Peyer's patch (tissue), 4 donors: ENCODE results near the gene CDK10. TPM values are rescaled to one million over a fixed set of nuclear protein-coding genes. Genes with fewer than 3 reads are reported as not detected.

ENCODE experiments used
- DNase-seq, 3 donors: peaks; one replicate each; pipeline ENCODE4 v3.0.0-alpha.2; 2017 to 2019
- H3K27ac ChIP-seq, 4 donors: fragments of 200-600 bp; sonication (generic); one replicate each; pipeline ENCODE4 v1.5.1; 2016 to 2019
- H3K27me3 ChIP-seq, 2 donors: fragments of 200-600 bp; sonication (generic); one replicate each; pipeline ENCODE4 v1.5.1; 2019
- H3K36me3 ChIP-seq, 3 donors: fragments of 200-600 bp; sonication (generic); one replicate each; pipeline ENCODE4 v1.5.1; 2016 to 2019
- H3K4me1 ChIP-seq, 4 donors: fragments of 200-600 bp; sonication (generic); one replicate each; pipeline ENCODE4 v1.5.1; 2016 to 2019
- H3K4me3 ChIP-seq, 4 donors: fragments of 200-600 bp; sonication (generic); 1 replicate in 3 of 4; 2 replicates in 1 of 4; pipeline ENCODE4 v1.5.1; 2016 to 2019; ENCODE audit warnings: mild to moderate bottlenecking in 1 of 4
- H3K9me3 ChIP-seq, 4 donors: fragments of 200-600 bp; sonication (generic); one replicate each; pipeline ENCODE4 v1.5.1; 2016 to 2019; ENCODE audit warnings: mild to moderate bottlenecking in 1 of 4
- CTCF ChIP-seq, 6 experiments: fragments of 450-650 bp in 4 of 6; fragments of 200-600 bp in 2 of 6; sonication (generic) in 1 of 6; IDR thresholded peaks; one replicate each; pipeline ENCODE4 v1.5.1; 2017 to 2019; ENCODE audit warnings: antibody characterized with exemption in 6 of 6, mild to moderate bottlenecking in 3 of 6, moderate library complexity in 1 of 6
- POLR2A ChIP-seq, 2 donors: fragments of 450-650 bp; IDR thresholded peaks; one replicate each; pipeline ENCODE4 v1.5.1; 2017; ENCODE audit warnings: antibody characterized with exemption in 2 of 2, mild to moderate bottlenecking in 2 of 2, moderate library complexity in 2 of 2
- total RNA-seq, 4 donors: library from RNA; depleted of rRNA; stranded (reverse); fragments of >200 nt; gene quantifications; one replicate each; pipeline ENCODE4 v1.1.0, GENCODE V29; 2016

Gene CDK10
- total RNA-seq, 4 donors from 2014 or later = 97.9 to 198 (median 158) TPM

DNA sequence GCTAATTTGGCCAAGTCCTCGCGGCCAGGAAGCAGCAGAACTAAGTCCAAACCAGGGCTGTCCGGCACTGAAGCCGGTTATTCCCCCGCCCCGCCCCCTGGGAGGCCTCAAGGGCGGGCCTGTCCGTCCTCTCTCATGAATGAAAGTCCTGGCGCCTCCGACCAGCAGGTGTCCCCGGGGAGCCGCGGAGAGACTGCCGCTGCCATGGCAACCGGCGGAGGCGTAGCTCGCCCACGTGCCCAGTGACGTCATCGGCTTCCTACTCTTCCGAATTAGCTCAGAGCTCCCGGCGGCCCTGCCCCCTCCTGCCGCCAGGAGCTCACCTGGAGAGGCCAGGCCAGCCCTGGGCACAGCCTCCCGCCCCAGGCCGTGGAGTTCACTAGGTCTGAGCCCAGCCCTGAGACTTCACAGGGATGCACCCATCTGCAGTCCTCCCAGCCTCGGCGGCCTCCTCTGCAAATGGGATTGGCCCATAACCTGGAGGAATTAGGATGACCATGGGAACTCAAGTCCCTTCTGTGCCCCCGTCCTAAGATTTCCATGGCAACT, 13.7 kb downstream of the CDK10 start:
- no peaks in the 10 kb centered on the region for H3K27me3 ChIP-seq
- peak; percentile 83 to 98 (median 94) for TF ChIP-seq CTCF (IDR thresholded peaks at IDR 0.05)
- peak; percentile 34 to 77 for TF ChIP-seq POLR2A (IDR thresholded peaks at IDR 0.05)
- no peaks in the 10 kb centered on the region for H3K9me3 ChIP-seq
- H3K27ac ChIP-seq = peak overlapping the region; percentile 88 to 95 (median 92)
- peaks cover 0 to 29% (median 0%) of the 10 kb centered on the region in 3 donors for H3K36me3 ChIP-seq
- H3K4me3 ChIP-seq = peak overlapping the region; percentile 70 to 87 (median 78)
- H3K4me1 ChIP-seq = peaks cover 0 to 40% (median 19%) of the 10 kb centered on the region in 4 donors
- DNase-seq = peak; percentile 100

GRCh38 chr16:89700649-89701424, 14.3 kb downstream of the CDK10 start:
- H3K27ac ChIP-seq = peak overlapping the region; percentile 88 to 95 (median 92)
- no peaks in the 10 kb centered on the region for H3K27me3 ChIP-seq
- peaks cover 0 to 38% (median 19%) of the 10 kb centered on the region in 4 donors for H3K4me1 ChIP-seq
- peaks cover 0 to 22% (median 0%) of the 10 kb centered on the region in 3 donors for H3K36me3 ChIP-seq
- peak overlapping the region; percentile 70 to 87 (median 78) for H3K4me3 ChIP-seq
- TF ChIP-seq POLR2A (IDR thresholded peaks at IDR 0.05) (peak in 1 of 2 donors; percentile 24), CTCF (IDR thresholded peaks at IDR 0.05) (peak in 4 of 6 experiments; percentile 16 to 51 (median 26))
- peak; percentile 58 to 88 (median 84) for DNase-seq
- H3K9me3 ChIP-seq = no peaks in the 10 kb centered on the region

DNA sequence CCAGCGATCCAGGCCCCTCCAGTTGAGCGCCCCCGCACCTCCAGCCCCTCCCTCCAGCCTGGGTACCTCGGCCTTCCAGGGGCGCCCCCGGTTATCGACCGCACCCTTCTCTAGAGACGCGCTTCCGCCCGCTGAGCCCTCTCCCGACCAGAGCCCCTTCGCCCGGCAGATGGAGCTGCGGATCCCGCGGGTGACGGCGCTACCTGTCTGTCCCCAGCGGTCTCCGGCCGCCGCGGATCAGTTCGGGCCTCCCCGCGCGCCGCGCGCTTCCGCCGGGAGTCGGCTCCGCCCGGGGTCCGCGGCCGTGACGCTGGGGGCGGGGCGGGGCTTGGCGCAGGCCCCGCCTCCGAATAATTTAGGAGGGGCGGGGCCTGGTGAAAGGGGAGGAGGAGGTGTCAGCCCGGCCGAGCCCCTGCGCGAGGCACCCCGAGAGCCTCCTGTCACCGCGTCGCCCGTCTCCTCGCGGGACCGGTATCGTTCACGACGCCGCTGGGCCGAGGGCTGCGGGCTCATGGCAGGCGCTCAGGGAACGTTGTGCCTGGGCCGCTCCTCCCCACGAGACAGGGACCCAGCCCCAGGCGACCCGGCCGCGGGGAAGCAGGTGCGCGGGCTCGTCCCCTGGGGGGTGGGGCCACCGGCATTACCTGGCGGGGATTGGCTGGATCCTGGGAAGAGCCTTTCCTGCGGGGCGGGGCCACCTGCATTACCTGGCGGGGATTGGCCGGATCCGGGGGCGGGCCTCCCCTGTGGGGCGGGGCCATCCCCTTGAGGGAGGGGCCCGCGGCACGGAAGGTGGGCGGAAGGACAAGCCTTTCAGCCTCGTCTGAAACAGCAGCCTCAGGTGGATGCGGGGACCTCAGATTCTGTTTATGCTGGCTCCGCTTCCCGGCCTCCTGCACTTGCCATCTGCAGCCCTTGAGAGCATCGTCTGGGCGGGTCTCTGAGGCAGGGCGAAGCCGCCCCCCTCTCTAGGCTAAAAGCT, 15.2 kb downstream of the CDK10 start, which contains the start of gene SPATA2L:
SPATA2L (minus strand) TSS at position 281 of the 982 bp plus-strand sequence. CDS start 473 bp downstream, outside the sequence.
- Histone ChIP-seq H3K4me3 (peak within 1 kb of the TSS; percentile 70 to 87 (median 78)), H3K4me1 (peaks cover 0 to 35% (median 15%) of the 10 kb centered on the region in 4 donors), H3K27ac (peak within 1 kb of the TSS; percentile 88 to 95 (median 92)), H3K9me3 (no peaks in the 10 kb centered on the region), H3K36me3 (peaks cover 0 to 16% (median 0%) of the 10 kb centered on the region in 3 donors), H3K27me3 (no peaks in the 10 kb centered on the region)
- peak; percentile 86 to 87 for TF ChIP-seq POLR2A (IDR thresholded peaks at IDR 0.05)
- peak in 5 of 6 experiments; percentile 17 to 51 (median 38) for TF ChIP-seq CTCF (IDR thresholded peaks at IDR 0.05)
- DNase-seq = peak; percentile 97 to 99 (median 99)

DNA sequence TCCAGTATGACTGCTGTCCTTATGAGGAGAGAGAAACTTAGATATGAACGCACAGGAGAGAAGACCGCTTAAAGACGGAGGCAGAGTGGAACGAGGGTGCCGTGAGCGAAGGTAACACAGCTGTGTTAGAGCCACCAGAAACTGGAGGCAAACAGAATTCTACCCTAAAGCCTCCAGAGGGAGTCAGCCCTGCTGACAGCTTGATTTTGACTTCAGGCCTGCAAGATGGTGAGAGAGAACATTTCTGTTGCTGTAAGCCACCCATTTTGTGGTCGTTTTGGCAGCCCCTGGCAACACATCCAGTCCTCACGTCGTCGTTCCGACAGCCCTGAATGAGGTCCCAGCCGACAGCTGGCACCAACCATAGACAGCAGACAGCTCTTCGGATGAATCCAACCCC, 17.8 kb downstream of the CDK10 start:
- DNase-seq = no peak
- no peak overlapping the region for H3K4me3 ChIP-seq
- no peaks in the 10 kb centered on the region for H3K36me3 ChIP-seq
- TF ChIP-seq CTCF (IDR thresholded peaks at IDR 0.05) (no peak), POLR2A (IDR thresholded peaks at IDR 0.05) (no peak)
- H3K27me3 ChIP-seq = no peaks in the 10 kb centered on the region
- H3K9me3 ChIP-seq = no peaks in the 10 kb centered on the region
- no peak overlapping the region for H3K27ac ChIP-seq
- peaks cover 0 to 42% (median 11%) of the 10 kb centered on the region in 4 donors for H3K4me1 ChIP-seq

DNA sequence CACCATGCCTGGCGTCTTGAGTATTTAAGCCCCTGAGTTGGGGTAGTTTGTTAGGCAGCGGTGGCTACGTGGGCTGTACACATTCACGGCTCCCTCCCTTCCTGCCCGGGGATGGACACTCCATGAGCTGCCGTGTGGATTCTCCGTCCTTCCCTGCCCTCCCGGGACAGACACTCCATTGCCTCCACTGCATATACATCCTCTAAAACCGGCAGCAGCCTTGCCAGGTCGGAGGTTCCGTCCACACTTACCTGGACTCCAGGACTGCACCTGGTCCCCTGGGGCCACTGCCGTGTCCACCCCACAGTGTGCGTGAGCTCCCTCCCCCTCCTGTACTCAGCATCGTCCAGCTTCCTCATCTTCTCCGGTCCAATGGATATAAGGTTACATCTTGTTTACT, 18.5 kb downstream of the CDK10 start:
- DNase-seq = no peak
- Histone ChIP-seq H3K36me3 (no peaks in the 10 kb centered on the region), H3K27me3 (no peaks in the 10 kb centered on the region), H3K4me1 (peaks cover 0 to 35% (median 9%) of the 10 kb centered on the region in 4 donors), H3K27ac (no peak overlapping the region), H3K4me3 (no peak overlapping the region), H3K9me3 (no peaks in the 10 kb centered on the region)
- TF ChIP-seq POLR2A (IDR thresholded peaks at IDR 0.05) (no peak), CTCF (IDR thresholded peaks at IDR 0.05) (no peak)
